CD4-positive, alpha-beta T cell (primary cell): ENCODE results near the gene CCDC182. TPM values are rescaled to one million over a fixed set of nuclear protein-coding genes. Genes with fewer than 3 reads are reported as not detected.

Experiments
- ATAC-seq: fragments of 200-7000 bp; cut with Tn5 transposase; one replicate; pipeline ENCODE4 v1.10.0; 2022; ENCODE audit warnings: mild to moderate bottlenecking; ENCODE audit not compliant: poor library complexity
- CTCF ChIA-PET: fragments of 350-600 bp; sonication (Branson Sonifier 250); formaldehyde crosslinking; loops from one replicate; lab custom pipeline; 2021; ENCODE audit warnings: antibody characterized with exemption, inconsistent platforms; lab: Charles Lee
- POLR2A ChIA-PET: fragments of 350-600 bp; sonication (Branson Sonifier 250); formaldehyde crosslinking; loops from one replicate; lab custom pipeline; 2021; ENCODE audit warnings: antibody characterized with exemption, inconsistent platforms; lab: Charles Lee
- DNase-seq, 14 experiments: peaks; one replicate each; pipeline ENCODE4 v3.0.0-alpha.2; 2013 to 2020; ENCODE audit warnings: mixed read lengths in 2 of 14
- H3K27ac ChIP-seq, 2 donors: one replicate each; pipeline versions ENCODE4 v1.5.1 to v1.7.0; 2013; ENCODE audit warnings: low read length in 2 of 2, low read depth in 1 of 2, mild to moderate bottlenecking in 1 of 2
- H3K27me3 ChIP-seq, 2 experiments: 1 replicate in 1 of 2; 2 replicates in 1 of 2; pipeline versions ENCODE4 v1.6.1 to v1.7.0; 2013; ENCODE audit warnings: low read length in 2 of 2, control low read depth in 1 of 2, mild to moderate bottlenecking in 1 of 2, moderate library complexity in 1 of 2; ENCODE audit not compliant: insufficient read depth in 2 of 2, control insufficient read depth in 1 of 2
- H3K36me3 ChIP-seq: one replicate; pipeline ENCODE4 v1.6.1; 2013; ENCODE audit warnings: low read length, control low read depth; ENCODE audit not compliant: insufficient read depth
- H3K4me1 ChIP-seq: one replicate; pipeline ENCODE4 v1.6.1; 2013; ENCODE audit warnings: low read length, control low read depth; ENCODE audit not compliant: insufficient read depth
- H3K4me3 ChIP-seq: one replicate; pipeline ENCODE4 v1.5.1; 2013; ENCODE audit warnings: mild to moderate bottlenecking, low read length, moderate library complexity
- H3K9me3 ChIP-seq, 2 experiments: 1 replicate in 1 of 2; 2 replicates in 1 of 2; pipeline versions ENCODE4 v1.6.1 to v1.7.0; 2013; ENCODE audit warnings: low read length in 2 of 2, mild to moderate bottlenecking in 2 of 2, control low read depth in 1 of 2, moderate library complexity in 1 of 2; ENCODE audit not compliant: control insufficient read depth in 1 of 2, insufficient read depth in 1 of 2
- H3K27ac Mint-ChIP-seq: one replicate; pipeline ENCODE4 v1.8.0; 2020; ENCODE audit warnings: mixed read lengths
- H3K27me3 Mint-ChIP-seq: one replicate; pipeline ENCODE4 v1.8.0; 2021; ENCODE audit warnings: mixed read lengths
- H3K36me3 Mint-ChIP-seq: one replicate; pipeline ENCODE4 v1.8.0; 2021; ENCODE audit warnings: low read depth, mixed read lengths
- H3K4me1 Mint-ChIP-seq: one replicate; pipeline ENCODE4 v1.8.0; 2021; ENCODE audit warnings: low read depth, mixed read lengths
- H3K4me3 Mint-ChIP-seq: one replicate; pipeline ENCODE4 v1.8.0; 2020; ENCODE audit warnings: mild to moderate bottlenecking, mixed read lengths
- H3K9me3 Mint-ChIP-seq: one replicate; pipeline ENCODE4 v1.8.0; 2020; ENCODE audit warnings: mixed read lengths
- CTCF ChIP-seq: fragments of 200-600 bp; IDR thresholded peaks from one replicate; pipeline ENCODE4 v1.8.0; 2022; ENCODE audit warnings: antibody characterized with exemption, mild to moderate bottlenecking
- intact Hi-C, 2 experiments: fragments of 100-400 bp; cut with DNase I in 1 of 2; cut with micrococcal nuclease in 1 of 2; formaldehyde crosslinking; loops; one replicate each; pipeline versions ENCODE4 v1.15.1 to v1.9.0; 2023 to 2025; cut with DNase I, micrococcal nuclease
- total RNA-seq, 174 experiments: library from RNA in 2 of 174; stranded (reverse) in 2 of 174; gene quantifications; one replicate each; pipeline ENCODE4 v1.2.3 and lab custom pipeline; 2021 to 2026

The CCDC182 gene
- total RNA-seq, 2 experiments from 2014 or later, result not detected

- H3K27ac Mint-ChIP-seq, result no peak overlapping the region
- peaks cover 47% of the 10 kb centered on the region for H3K27me3 Mint-ChIP-seq
- ATAC-seq (no peak), DNase-seq (no peak)
- no peaks in the 10 kb centered on the region for H3K4me1 Mint-ChIP-seq
- H3K9me3 Mint-ChIP-seq, result no peaks in the 10 kb centered on the region
- Histone ChIP-seq H3K4me3 (no peak overlapping the region), H3K36me3 (no peaks in the 10 kb centered on the region), H3K9me3 (no peaks in the 10 kb centered on the region), H3K27ac (no peak overlapping the region), H3K4me1 (no peaks in the 10 kb centered on the region), H3K27me3 (peaks cover 4 to 5% of the 10 kb centered on the region in 2 experiments)
- POLR2A ChIA-PET, result no interaction called here
- no peak for TF ChIP-seq CTCF
- intact Hi-C loops, result no loop called here
- H3K4me3 Mint-ChIP-seq, result no peak overlapping the region
- CTCF ChIA-PET, result interaction anchor here (1.0 to 1.7 kb wide), 2 partner anchors 16 to 20 kb away, joined by 3 read pairs; no protein-coding TSS in a partner anchor
- H3K36me3 Mint-ChIP-seq, result no peaks in the 10 kb centered on the region
These were observed 22.5 kb upstream of the CCDC182 start for GRCh38 chr17:57767561-57767960.

- ChIA-PET POLR2A (no interaction called here), CTCF (no interaction called here)
- ATAC-seq (no peak), DNase-seq (no peak)
- Histone ChIP-seq H3K4me3 (no peak overlapping the region), H3K4me1 (no peaks in the 10 kb centered on the region), H3K27ac (no peak overlapping the region), H3K36me3 (no peaks in the 10 kb centered on the region), H3K9me3 (no peaks in the 10 kb centered on the region), H3K27me3 (peaks cover 0 to 5% of the 10 kb centered on the region in 2 experiments)
- no peak for TF ChIP-seq CTCF
- H3K27me3 Mint-ChIP-seq, result peaks cover 38% of the 10 kb centered on the region
- H3K36me3 Mint-ChIP-seq, result no peaks in the 10 kb centered on the region
- no peak overlapping the region for H3K4me3 Mint-ChIP-seq
- H3K4me1 Mint-ChIP-seq, result no peaks in the 10 kb centered on the region
- H3K27ac Mint-ChIP-seq, result no peak overlapping the region
- intact Hi-C loops, result no loop called here
- no peaks in the 10 kb centered on the region for H3K9me3 Mint-ChIP-seq
These were observed 21.3 kb upstream of the CCDC182 start for GRCh38 chr17:57766318-57766943.

GRCh38 chr17:57762452-57763395 lies 17.6 kb upstream of the CCDC182 start:
- CTCF ChIA-PET, result no interaction called here

More at GRCh38 chr17:57762452-57763395, 17.6 kb upstream of the CCDC182 start:
- TF ChIP-seq CTCF, result no peak
- no peaks in the 10 kb centered on the region for H3K9me3 Mint-ChIP-seq
- no peaks in the 10 kb centered on the region for H3K9me3 ChIP-seq
- no peak overlapping the region for H3K4me3 ChIP-seq
- no peaks in the 10 kb centered on the region for H3K4me1 ChIP-seq
- H3K27me3 Mint-ChIP-seq, result peaks cover 7% of the 10 kb centered on the region
- no peak overlapping the region for H3K27ac ChIP-seq
- ATAC-seq (no peak), DNase-seq (no peak)
- no peaks in the 10 kb centered on the region for H3K4me1 Mint-ChIP-seq
- H3K36me3 ChIP-seq, result no peaks in the 10 kb centered on the region
- H3K27ac Mint-ChIP-seq, result no peak overlapping the region
- no peak overlapping the region for H3K4me3 Mint-ChIP-seq
- intact Hi-C loops, result no loop called here
- H3K36me3 Mint-ChIP-seq, result no peaks in the 10 kb centered on the region
- POLR2A ChIA-PET, result no interaction called here
- peaks cover 0 to 4% of the 10 kb centered on the region in 2 experiments for H3K27me3 ChIP-seq
